CD4-positive, CD25-positive, alpha-beta regulatory T cell (primary cell): Measurements from ENCODE around the gene FHL1. TPM values are rescaled to one million over a fixed set of nuclear protein-coding genes. Genes with fewer than 3 reads are reported as not detected.

Source experiments
- ATAC-seq, 2 donors: fragments of 150-1000 bp; cut with Tn5 transposase; one replicate each; pipeline ENCODE4 v1.10.0; 2021; ENCODE audit warnings: low read depth in 2 of 2, moderate number of reproducible peaks in 2 of 2, moderate library complexity in 1 of 2
- DNase-seq, 3 donors: peaks; one replicate each; pipeline versions ENCODE4 v3.0.0 to v3.0.0-alpha.2; 2012 to 2022; ENCODE audit warnings: mixed read lengths in 1 of 3
- H3K27ac ChIP-seq: one replicate; pipeline ENCODE4 v1.7.0; 2013; ENCODE audit warnings: mild to moderate bottlenecking, low read length; ENCODE audit not compliant: insufficient read depth, poor library complexity, severe bottlenecking
- H3K27me3 ChIP-seq: one replicate; pipeline ENCODE4 v1.7.0; 2013; ENCODE audit warnings: low read length; ENCODE audit not compliant: control insufficient read depth, insufficient read depth
- H3K36me3 ChIP-seq: one replicate; pipeline ENCODE4 v1.7.0; 2013; ENCODE audit warnings: mild to moderate bottlenecking, low read length, moderate library complexity; ENCODE audit not compliant: control insufficient read depth, insufficient read depth
- H3K4me1 ChIP-seq: 2 replicates; pipeline ENCODE4 v1.7.0; 2013; ENCODE audit warnings: mild to moderate bottlenecking, low read length; ENCODE audit not compliant: insufficient read depth, control insufficient read depth, poor library complexity, severe bottlenecking
- H3K4me3 ChIP-seq: one replicate; pipeline ENCODE4 v1.7.0; 2013; ENCODE audit warnings: low read depth, mild to moderate bottlenecking, low read length, moderate library complexity
- H3K9me3 ChIP-seq, 2 experiments: 1 replicate in 1 of 2; 2 replicates in 1 of 2; pipeline ENCODE4 v1.7.0; 2013; ENCODE audit warnings: low read length in 2 of 2, mild to moderate bottlenecking in 1 of 2, moderate library complexity in 1 of 2; ENCODE audit not compliant: control insufficient read depth in 2 of 2
- H3K27ac Mint-ChIP-seq, 3 donors: one replicate each; pipeline ENCODE4 v1.8.0; 2020 to 2022; ENCODE audit warnings: mild to moderate bottlenecking in 3 of 3, mixed read lengths in 3 of 3, moderate library complexity in 2 of 3
- H3K27me3 Mint-ChIP-seq: one replicate; pipeline ENCODE4 v1.8.0; 2022; ENCODE audit warnings: mild to moderate bottlenecking, mixed read lengths
- H3K36me3 Mint-ChIP-seq: one replicate; pipeline ENCODE4 v1.8.0; 2020; ENCODE audit warnings: mixed read lengths
- H3K4me1 Mint-ChIP-seq, 4 donors: one replicate each; pipeline ENCODE4 v1.8.0; 2020 to 2022; ENCODE audit warnings: mixed read lengths in 4 of 4, mild to moderate bottlenecking in 1 of 4
- H3K4me3 Mint-ChIP-seq, 4 donors: one replicate each; pipeline ENCODE4 v1.8.0; 2020 to 2022; ENCODE audit warnings: mild to moderate bottlenecking in 4 of 4, mixed read lengths in 4 of 4, moderate library complexity in 3 of 4
- H3K9me3 Mint-ChIP-seq, 7 donors: one replicate each; pipeline ENCODE4 v1.8.0; 2020 to 2022; ENCODE audit warnings: mixed read lengths in 7 of 7, mild to moderate bottlenecking in 3 of 7, moderate library complexity in 2 of 7
- polyA plus RNA-seq, 4 donors: library from polyadenylated mRNA; unstranded; fragments of 300-500 nt; fragmentation: Illumina TruSeq; gene quantifications; one replicate each; pipeline ENCODE4 v1.2.3, GENCODE V29; 2021
- total RNA-seq: library from RNA; stranded (reverse); gene quantifications from one replicate; pipeline ENCODE4 v1.2.3, GENCODE V29; 2022

FHL1 gene
- total and polyA plus RNA-seq, 5 donors from 2014 or later, result 3.8 to 24.5 (median 15.7) TPM

- Histone ChIP-seq H3K4me3 (no peak overlapping the region), H3K27me3 (no peaks in the 10 kb centered on the region), H3K36me3 (no peaks in the 10 kb centered on the region), H3K9me3 (no peaks in the 10 kb centered on the region), H3K4me1 (no peaks in the 10 kb centered on the region), H3K27ac (no peak overlapping the region)
- Mint-ChIP-seq H3K36me3 (no peaks in the 10 kb centered on the region), H3K27me3 (peaks cover 5% of the 10 kb centered on the region), H3K4me1 (no peaks in the 10 kb centered on the region), H3K4me3 (no peak overlapping the region), H3K27ac (no peak overlapping the region), H3K9me3 (no peaks in the 10 kb centered on the region)
- DNase-seq, result no peak
- no peak for ATAC-seq
These were observed 31.8 kb downstream of the FHL1 start for GRCh38 chrX:136179133-136179532.

- Mint-ChIP-seq H3K27ac (no peak overlapping the region), H3K9me3 (peaks cover 0 to 2% (median 0%) of the 10 kb centered on the region in 7 donors), H3K4me1 (peaks cover 0 to 2% (median 0%) of the 10 kb centered on the region in 4 donors), H3K27me3 (peaks cover 5% of the 10 kb centered on the region), H3K36me3 (no peaks in the 10 kb centered on the region), H3K4me3 (no peak overlapping the region)
- H3K9me3 ChIP-seq, result no peaks in the 10 kb centered on the region
- no peak overlapping the region for H3K27ac ChIP-seq
- no peak for DNase-seq
- no peaks in the 10 kb centered on the region for H3K27me3 ChIP-seq
- no peak for ATAC-seq
- H3K4me3 ChIP-seq, result no peak overlapping the region
- no peaks in the 10 kb centered on the region for H3K4me1 ChIP-seq
- H3K36me3 ChIP-seq, result no peaks in the 10 kb centered on the region
These were observed 35.1 kb downstream of the FHL1 start for GRCh38 chrX:136182414-136182813.

DNA sequence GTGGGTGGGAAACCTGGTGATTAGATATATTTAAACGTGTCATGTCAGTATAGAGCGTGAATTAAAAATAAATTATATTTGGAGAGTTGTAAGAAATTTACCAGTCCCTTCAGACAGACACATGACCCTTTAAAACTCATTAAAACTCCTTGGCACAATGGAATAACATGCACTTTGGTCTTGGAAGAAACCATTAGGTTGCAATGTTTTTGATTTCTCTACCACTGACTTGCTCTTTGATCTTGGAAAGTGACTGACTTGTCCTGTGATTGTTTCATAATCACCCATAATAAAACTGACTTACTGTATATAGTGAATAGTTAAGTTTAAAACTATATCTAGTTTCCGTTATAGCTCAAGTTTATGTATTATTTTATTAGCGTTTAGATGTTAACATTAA lies 35.8 kb downstream of the FHL1 start:
- H3K36me3 Mint-ChIP-seq, result no peaks in the 10 kb centered on the region
- H3K9me3 ChIP-seq, result no peaks in the 10 kb centered on the region
- peaks cover 5% of the 10 kb centered on the region for H3K27me3 Mint-ChIP-seq
- H3K27ac ChIP-seq, result no peak overlapping the region
- ATAC-seq, result no peak
- no peak overlapping the region for H3K4me3 Mint-ChIP-seq
- H3K4me1 ChIP-seq, result no peaks in the 10 kb centered on the region
- H3K27ac Mint-ChIP-seq, result no peak overlapping the region
- H3K4me3 ChIP-seq, result no peak overlapping the region
- H3K9me3 Mint-ChIP-seq, result peaks cover 0 to 2% (median 0%) of the 10 kb centered on the region in 7 donors
- DNase-seq, result no peak
- H3K27me3 ChIP-seq, result no peaks in the 10 kb centered on the region
- no peaks in the 10 kb centered on the region for H3K36me3 ChIP-seq
- H3K4me1 Mint-ChIP-seq, result peaks cover 0 to 2% (median 0%) of the 10 kb centered on the region in 4 donors

DNA sequence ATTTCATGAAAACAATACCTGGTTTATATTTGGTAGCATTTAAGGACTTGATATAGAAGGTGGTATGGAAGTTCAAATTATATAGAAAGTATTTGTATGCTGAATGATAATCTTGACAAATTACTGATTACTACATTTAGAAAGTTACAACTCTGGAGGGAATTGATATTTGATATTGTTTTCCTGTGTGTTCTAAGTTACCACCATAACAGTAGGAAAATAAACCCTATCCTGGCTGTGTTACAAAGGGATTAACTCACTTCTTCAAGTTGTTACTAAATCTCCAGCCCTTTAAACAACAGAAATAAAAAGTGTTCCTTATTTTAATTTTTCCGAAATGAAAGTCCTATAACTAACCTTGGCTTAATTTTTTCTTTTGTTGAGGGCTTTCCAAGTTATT lies 36.6 kb downstream of the FHL1 start:
- peaks cover 5% of the 10 kb centered on the region for H3K27me3 Mint-ChIP-seq
- no peak for ATAC-seq
- no peak overlapping the region for H3K4me3 Mint-ChIP-seq
- no peak overlapping the region for H3K4me3 ChIP-seq
- H3K4me1 ChIP-seq, result no peaks in the 10 kb centered on the region
- peaks cover 0 to 2% (median 0%) of the 10 kb centered on the region in 7 donors for H3K9me3 Mint-ChIP-seq
- H3K36me3 ChIP-seq, result no peaks in the 10 kb centered on the region
- H3K27me3 ChIP-seq, result no peaks in the 10 kb centered on the region
- no peaks in the 10 kb centered on the region for H3K9me3 ChIP-seq
- no peak for DNase-seq
- peaks cover 0 to 2% (median 0%) of the 10 kb centered on the region in 4 donors for H3K4me1 Mint-ChIP-seq
- no peaks in the 10 kb centered on the region for H3K36me3 Mint-ChIP-seq
- no peak overlapping the region for H3K27ac ChIP-seq
- no peak overlapping the region for H3K27ac Mint-ChIP-seq

GRCh38 chrX:136185401-136186022 lies 38.2 kb downstream of the FHL1 start:
- no peaks in the 10 kb centered on the region for H3K9me3 ChIP-seq
- peaks cover 0 to 2% (median 0%) of the 10 kb centered on the region in 7 donors for H3K9me3 Mint-ChIP-seq
- no peak for DNase-seq
- no peak overlapping the region for H3K27ac Mint-ChIP-seq
- H3K27ac ChIP-seq, result no peak overlapping the region
- no peaks in the 10 kb centered on the region for H3K4me1 ChIP-seq
- no peaks in the 10 kb centered on the region for H3K36me3 ChIP-seq
- no peak overlapping the region for H3K4me3 ChIP-seq
- H3K4me1 Mint-ChIP-seq, result peaks cover 0 to 2% (median 0%) of the 10 kb centered on the region in 4 donors
- H3K36me3 Mint-ChIP-seq, result no peaks in the 10 kb centered on the region
- H3K27me3 Mint-ChIP-seq, result no peaks in the 10 kb centered on the region
- no peaks in the 10 kb centered on the region for H3K27me3 ChIP-seq
- no peak for ATAC-seq
- no peak overlapping the region for H3K4me3 Mint-ChIP-seq

DNA sequence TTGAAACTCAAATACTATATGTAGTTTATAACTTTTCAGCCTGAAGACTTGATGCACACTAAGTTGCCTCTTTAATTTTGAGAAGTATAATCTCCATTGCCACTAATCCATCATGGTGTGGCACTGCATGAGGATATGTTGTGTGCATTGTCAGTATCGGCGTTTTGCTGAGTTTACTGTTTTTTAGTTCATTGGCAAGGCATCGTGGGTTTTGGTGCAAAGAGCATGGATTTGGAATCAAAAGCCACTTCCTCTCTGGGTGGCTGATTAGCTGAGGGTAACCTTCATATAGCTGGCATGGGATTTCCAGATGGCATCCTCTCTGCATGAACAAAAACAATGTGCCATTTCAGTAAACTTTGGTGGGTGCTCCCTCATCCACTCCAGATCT lies 38.7 kb downstream of the FHL1 start:
- H3K36me3 ChIP-seq, result no peaks in the 10 kb centered on the region
- H3K36me3 Mint-ChIP-seq, result no peaks in the 10 kb centered on the region
- no peak overlapping the region for H3K27ac Mint-ChIP-seq

GRCh38 chrX:136189222-136189621 lies 41.9 kb downstream of the FHL1 start:
- H3K9me3 ChIP-seq, result no peaks in the 10 kb centered on the region
- Mint-ChIP-seq H3K4me3 (no peak overlapping the region), H3K9me3 (peaks cover 0 to 2% (median 0%) of the 10 kb centered on the region in 7 donors), H3K27me3 (no peaks in the 10 kb centered on the region), H3K27ac (no peak overlapping the region), H3K4me1 (peaks cover 0 to 23% (median 16%) of the 10 kb centered on the region in 4 donors), H3K36me3 (no peaks in the 10 kb centered on the region)
- H3K36me3 ChIP-seq, result no peaks in the 10 kb centered on the region
- no peaks in the 10 kb centered on the region for H3K27me3 ChIP-seq
- no peak overlapping the region for H3K4me3 ChIP-seq
- peaks cover 7% of the 10 kb centered on the region for H3K4me1 ChIP-seq
- DNase-seq (no peak), ATAC-seq (no peak)
- H3K27ac ChIP-seq, result no peak overlapping the region

More for the DNA sequence above, 38.7 kb downstream of the FHL1 start:
- peaks cover 0 to 2% (median 0%) of the 10 kb centered on the region in 7 donors for H3K9me3 Mint-ChIP-seq
- H3K27me3 Mint-ChIP-seq, result no peaks in the 10 kb centered on the region
- H3K4me1 Mint-ChIP-seq, result peaks cover 0 to 2% (median 0%) of the 10 kb centered on the region in 4 donors
- Histone ChIP-seq H3K27me3 (no peaks in the 10 kb centered on the region), H3K4me1 (no peaks in the 10 kb centered on the region), H3K27ac (no peak overlapping the region), H3K4me3 (no peak overlapping the region), H3K9me3 (no peaks in the 10 kb centered on the region)
- H3K4me3 Mint-ChIP-seq, result no peak overlapping the region
- ATAC-seq (no peak), DNase-seq (no peak)

- Histone ChIP-seq H3K36me3 (no peaks in the 10 kb centered on the region), H3K27me3 (no peaks in the 10 kb centered on the region), H3K4me3 (no peak overlapping the region), H3K4me1 (peaks cover 7% of the 10 kb centered on the region), H3K27ac (no peak overlapping the region), H3K9me3 (no peaks in the 10 kb centered on the region)
- DNase-seq (no peak), ATAC-seq (no peak)
- peaks cover 0 to 23% (median 17%) of the 10 kb centered on the region in 4 donors for H3K4me1 Mint-ChIP-seq
- no peak overlapping the region for H3K27ac Mint-ChIP-seq
- H3K9me3 Mint-ChIP-seq, result peaks cover 0 to 2% (median 0%) of the 10 kb centered on the region in 7 donors
- no peaks in the 10 kb centered on the region for H3K36me3 Mint-ChIP-seq
- H3K27me3 Mint-ChIP-seq, result no peaks in the 10 kb centered on the region
- no peak overlapping the region for H3K4me3 Mint-ChIP-seq
These were observed 42.8 kb downstream of the FHL1 start for GRCh38 chrX:136190038-136190713.
